Right lung (tissue), 5 donors: ENCODE measurements around the gene SLC13A4. TPM values are rescaled to one million over a fixed set of nuclear protein-coding genes. Genes with fewer than 3 reads are reported as not detected.
"Not testable (repeated sequence)": the region's sequence is repeated elsewhere in the genome, so short reads cannot be mapped to it uniquely, and the experiment has no call there.

Source experiments
- DNase-seq, 2 donors: peaks; one replicate each; pipeline ENCODE4 v3.0.0-alpha.2; 2013
- polyA plus RNA-seq, 5 donors: library from polyadenylated mRNA; unstranded; fragments of 120-200 nt; gene quantifications; one replicate each; pipeline versions ENCODE4 v1.2.1 to v1.2.3, GENCODE V29; 2013; ENCODE audit warnings: inconsistent platforms in 1 of 5, low replicate concordance in 1 of 5; ENCODE audit not compliant: insufficient read length in 5 of 5, insufficient read depth in 1 of 5

The SLC13A4 gene
- polyA plus RNA-seq, 5 donors: 3.0 to 5.9 (median 4.9) TPM

DNA sequence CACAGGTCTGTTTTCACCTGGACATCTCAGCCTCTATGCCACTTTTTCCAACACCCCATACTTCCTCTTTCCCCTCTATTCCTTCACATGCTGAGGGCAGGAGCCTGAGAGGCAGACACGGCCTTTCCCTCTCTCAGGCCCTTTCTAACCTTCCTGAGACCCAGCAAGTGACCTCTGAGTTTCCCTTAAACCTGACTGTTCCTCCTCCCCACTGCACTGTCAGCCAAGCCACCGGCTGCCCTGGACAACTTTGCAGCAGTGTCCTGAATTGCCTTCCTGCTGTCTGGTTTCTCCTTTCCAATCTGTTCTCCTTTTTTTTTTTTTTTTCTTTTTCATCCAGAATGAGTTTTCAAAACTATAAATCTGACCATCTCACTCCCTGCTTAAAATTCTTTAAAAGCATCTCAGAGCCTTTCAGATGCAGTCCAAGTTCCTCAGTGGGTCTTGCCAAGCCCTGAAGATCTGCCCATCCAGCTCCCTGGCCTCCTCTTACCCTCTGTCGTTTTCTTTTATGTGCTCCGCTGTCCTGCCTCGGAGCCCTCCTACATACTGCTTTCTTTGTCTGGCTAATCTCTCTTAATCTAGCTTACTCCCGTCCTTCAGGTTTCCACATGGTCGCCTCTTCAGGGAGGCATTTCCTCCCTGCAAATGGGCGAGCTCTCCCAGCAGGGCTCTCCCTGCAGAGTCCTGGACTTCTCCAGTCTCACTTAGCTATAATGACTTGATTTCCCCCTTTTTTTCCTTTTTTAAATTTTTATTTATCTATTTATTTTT, 30.5 kb downstream of the SLC13A4 start:
- no peak for DNase-seq

DNA sequence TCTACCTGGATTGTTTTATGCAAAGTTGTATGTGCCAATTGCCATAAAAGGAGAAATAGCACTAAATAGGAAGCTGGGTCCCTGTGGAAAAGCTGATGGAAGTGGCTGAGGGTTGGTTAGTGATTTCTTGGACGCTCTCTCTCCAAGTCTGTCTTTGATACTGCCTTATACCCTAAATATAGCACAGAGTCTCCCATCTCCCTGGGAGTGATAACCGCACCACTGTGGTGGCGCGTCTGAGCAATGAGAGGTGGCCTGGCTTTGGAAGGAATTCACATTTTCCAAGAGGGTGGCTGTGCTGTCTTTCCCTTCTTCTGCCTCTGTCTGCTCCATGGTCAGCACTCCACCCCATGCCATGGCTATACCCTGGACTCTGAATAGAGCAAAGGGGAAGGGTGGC, 34.4 kb downstream of the SLC13A4 start:
- no peak for DNase-seq

DNA sequence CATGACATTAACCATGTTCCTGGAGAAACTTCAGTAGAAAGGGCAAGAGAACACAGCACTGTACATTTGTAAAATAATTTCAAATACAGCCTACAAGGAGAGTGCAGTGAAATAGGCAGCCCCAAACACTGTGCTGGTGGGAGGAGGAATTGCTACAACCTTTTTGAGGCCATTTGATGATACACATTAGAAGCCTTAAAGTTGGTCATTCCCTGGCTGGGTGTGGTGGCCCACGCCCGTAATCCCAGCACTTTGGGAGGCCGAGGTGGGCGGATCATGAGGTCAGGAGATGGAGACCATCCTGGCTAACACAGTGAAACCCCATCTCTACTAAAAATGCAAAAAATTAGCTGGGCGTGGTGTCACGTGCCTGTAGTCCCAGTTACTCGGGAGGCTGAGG, 35.4 kb downstream of the SLC13A4 start:
- DNase-seq: not testable (repeated sequence)

DNA sequence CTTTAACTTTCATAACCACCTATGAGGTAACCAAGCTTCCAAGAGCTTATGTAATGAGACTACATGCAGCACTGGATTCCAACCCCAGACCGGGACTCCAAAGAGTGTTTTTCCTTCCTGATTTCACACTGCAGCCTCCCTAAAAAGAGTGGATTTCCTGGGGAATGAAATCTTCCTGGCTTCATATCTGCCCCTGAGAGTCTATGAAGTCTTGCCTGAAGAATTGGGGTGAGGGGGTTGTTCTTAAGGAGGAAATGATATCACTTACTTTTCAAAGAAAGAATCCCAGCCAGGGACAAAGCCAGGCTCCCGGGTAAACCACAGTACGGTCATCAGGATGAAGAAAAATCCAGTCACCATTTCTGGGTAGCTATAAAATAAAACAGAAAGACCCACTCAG, 35.9 kb downstream of the SLC13A4 start:
- no peak for DNase-seq

DNA sequence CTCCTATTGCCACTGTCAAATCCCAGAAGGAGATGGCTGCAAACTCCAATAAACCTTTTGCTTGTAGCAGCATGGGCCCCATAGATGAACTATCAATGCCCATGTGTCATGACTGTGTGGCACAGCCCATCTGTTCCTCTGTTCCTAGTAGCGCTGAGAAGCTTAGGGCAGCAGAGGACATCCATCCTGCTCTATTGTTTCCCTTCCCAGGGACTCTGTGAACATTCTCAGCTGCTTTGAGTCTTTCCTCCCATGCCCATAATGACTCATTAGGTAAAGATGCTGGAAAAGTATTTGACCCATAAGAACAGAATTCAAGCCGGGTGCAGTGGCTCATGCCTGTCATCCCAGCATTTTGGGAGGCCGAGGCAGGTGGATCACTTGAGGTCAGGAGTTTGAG, 37.4 kb downstream of the SLC13A4 start:
- no peak for DNase-seq

DNA sequence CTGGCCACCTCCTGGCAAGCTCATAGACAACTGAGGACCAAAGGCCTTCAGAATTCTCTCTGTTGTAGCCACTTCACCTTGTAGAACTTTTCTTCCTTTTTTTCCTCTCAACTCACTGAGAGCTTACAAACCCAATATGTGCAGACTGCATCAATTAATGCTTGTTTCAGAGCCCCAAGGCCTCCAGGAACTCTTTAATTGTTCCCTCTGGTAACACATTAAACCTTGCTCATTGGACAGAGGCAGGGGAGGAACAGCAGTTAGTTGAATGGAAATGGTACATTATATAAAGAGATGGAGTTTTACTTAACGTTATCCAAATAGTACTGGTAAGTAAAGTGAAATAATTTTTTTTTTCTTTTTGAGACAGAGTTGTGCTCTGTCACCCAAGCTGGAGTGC, 40.5 kb downstream of the SLC13A4 start:
- no peak for DNase-seq

DNA sequence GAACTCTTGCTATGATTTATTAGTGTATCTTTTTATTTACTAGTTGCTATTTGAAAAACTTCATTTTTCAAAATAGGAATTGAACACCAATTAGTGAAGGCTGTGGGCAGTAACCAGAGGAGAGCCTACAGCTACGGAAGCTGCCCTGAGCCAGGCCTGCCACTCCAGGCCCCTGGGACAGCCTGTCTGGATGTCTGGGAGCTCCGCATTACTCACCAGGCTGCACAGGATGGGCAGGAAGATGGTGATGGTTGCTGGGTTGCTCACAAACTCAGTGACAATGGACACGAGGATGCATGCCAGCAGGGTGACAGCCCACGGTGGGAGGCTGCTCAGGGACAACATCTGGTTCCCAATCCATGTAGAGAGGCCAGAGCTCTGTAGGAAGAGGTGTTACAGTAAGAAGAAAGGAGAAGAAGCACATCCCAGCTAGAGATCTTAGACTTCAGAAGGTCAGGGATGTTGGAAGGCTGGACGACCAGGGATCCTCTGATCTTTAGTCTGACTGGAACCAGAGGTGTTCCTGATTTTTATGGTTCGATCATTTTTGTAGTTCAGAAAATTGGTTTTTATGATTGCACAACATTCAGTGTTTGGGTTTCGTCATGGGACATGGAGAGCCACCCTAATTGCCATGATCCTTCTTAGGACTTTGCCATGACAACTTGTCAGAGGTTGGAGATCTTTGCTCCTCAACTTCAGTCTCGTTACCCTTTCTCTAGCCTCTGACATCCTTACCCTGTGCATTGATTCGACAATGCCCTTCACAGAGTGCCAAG, 42.5 kb downstream of the SLC13A4 start:
- no peak for DNase-seq

DNA sequence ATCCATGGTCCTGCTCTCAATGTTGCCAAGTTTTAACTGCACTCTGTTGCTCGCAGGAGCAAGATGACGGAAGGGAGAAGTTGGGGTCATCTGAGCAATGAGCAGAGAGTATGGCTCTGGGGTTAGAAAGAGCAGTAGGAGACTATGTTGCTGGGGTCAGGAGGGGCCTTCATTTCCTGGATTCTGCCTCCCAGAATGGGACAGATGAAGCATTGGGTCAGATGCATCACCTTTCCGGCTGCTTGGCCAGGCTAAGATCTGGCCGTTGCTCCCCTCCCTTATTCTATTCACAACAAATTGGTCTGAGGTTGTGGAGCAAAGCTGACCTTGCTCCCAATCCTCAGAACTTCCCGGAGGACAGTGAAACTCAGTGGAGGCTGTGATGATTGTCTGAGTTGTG, 43.3 kb downstream of the SLC13A4 start:
- DNase-seq: no peak

DNA sequence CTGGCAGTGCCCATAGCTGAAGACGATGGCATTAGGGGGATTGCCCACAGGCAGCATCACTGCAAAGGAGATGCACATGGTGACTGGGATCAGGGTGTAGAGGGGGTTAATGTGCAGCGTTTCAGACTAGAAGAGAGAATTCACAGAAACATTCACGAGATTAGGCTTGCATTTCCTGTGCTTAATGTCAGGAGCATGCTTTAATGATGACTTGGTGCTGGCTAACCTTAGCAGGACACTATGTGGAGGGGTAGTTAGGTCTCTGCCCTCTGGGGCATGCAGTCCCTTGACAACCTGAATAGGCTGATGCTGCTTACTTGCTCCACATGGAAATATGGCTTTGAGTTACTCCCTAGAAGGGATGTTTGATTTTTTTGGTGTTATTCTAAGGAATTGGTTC, 43.9 kb downstream of the SLC13A4 start:
- DNase-seq: no peak

DNA sequence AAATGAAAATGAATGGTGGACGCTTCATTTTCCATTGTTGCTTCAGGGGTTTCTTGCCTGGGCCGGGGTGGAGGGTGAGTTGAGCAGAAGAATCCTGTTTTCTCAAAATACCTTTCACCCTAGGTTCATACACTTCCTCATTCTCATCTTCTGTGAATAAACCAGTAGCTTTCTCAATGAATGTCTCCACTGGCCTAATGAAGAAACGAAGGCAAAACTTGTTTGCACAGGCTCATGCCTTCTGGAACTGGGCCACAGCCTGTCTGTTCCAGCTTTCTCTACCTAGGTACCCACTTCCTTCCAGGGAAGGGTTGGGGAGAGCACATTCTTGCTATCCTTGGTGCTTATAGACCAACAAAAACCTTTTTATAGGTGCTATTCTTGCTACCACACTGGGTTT, 44.4 kb downstream of the SLC13A4 start:
- DNase-seq: no peak

DNA sequence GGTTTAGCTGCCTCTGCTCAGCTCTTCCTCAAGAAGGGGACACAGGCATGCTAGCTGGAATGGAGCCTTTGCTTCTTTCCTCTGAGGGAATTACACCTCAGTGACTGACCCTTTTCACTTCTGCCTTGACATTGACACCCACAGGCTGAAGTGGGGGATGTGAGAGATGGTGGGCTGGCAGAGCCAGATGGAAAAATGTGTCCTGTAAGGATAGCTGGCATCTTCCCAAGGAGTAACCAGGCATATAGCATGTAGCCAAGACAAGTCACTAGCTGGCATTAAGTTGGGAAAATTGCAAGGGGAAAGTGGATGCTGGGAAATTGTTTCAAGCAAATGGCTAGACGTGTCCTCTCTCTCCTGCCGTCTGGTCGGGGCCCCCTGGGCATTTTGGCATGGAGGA, 45.8 kb downstream of the SLC13A4 start:
- DNase-seq: no peak

DNA sequence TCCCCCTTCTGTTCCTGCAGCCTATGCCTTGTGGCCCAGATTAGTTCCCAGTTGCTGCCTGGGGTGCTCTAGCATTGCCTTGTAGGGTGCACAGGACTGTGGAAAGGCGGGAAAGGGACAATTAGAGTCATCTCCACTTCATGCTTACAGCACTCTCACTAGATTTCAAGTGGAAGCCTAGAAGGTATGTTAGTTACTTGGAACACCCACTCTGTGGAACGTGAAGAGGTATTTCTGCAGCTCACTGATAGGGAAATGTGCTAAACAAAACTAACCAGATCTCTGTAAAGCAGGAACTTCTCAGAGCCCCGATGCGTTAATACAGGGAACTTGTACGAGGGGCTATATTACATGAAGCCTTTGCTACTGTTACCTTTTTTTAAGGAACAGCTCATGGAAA, 46.2 kb downstream of the SLC13A4 start:
- DNase-seq: no peak

DNA sequence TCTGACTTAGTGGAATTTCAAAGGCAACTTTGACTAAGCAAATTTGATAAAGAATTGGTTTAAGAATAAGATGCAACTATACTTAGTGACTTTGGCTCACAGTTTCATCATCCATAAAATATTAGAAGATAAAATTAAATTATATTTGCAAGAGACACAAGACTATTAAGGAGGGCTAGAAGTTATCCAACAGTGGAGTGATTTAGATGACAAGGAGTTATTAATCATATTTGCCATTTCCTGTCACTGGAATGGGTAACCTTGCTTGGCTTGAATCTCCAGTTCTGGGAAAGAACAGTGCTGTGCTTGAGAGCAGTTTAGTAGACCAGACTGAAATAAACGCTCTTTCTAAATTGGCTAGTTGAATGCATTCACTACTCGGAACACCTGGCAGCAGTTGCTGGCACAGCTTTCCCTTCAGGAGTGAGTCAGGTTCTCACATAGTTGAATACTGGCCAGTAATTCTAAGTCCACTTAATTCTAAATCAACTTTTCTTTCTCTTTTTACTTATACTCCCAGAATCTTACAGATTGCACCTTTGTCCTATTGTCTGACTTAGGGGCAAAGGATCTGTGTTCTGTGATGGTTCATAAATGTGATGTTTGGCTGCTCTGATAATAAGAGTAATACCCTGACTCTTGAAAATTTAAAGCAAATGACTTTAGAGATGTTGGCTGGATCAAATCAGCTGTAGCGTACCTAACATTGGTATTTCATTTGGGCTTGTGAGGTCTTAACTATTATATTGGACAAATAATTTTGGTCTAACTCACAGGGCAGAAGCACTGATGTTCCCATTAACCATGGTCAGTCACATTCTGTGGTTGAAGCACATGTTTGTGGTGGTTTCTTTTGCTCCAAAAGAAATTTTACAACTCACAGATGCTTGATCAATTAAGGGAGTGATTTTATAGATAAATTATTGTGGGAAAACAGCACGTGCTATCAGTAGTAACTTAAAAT, 49.1 kb downstream of the SLC13A4 start:
- no peak for DNase-seq

DNA sequence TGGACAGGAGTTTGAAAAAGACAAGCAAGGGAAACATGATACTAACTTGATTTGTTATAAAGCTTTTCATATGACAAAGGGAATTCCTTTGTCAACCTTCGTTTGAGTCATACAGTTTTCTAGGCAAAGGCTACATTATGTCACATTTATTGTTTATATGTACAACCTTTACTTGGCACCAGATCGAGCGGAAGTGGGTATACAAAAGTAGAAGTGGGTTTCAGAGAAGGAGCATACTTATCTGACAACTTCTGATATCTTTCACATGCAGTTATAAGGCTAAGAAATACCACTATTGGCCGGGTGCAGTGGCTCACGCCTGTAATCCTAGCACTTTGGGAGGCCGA, 54.7 kb downstream of the SLC13A4 start:
- DNase-seq: no peak

DNA sequence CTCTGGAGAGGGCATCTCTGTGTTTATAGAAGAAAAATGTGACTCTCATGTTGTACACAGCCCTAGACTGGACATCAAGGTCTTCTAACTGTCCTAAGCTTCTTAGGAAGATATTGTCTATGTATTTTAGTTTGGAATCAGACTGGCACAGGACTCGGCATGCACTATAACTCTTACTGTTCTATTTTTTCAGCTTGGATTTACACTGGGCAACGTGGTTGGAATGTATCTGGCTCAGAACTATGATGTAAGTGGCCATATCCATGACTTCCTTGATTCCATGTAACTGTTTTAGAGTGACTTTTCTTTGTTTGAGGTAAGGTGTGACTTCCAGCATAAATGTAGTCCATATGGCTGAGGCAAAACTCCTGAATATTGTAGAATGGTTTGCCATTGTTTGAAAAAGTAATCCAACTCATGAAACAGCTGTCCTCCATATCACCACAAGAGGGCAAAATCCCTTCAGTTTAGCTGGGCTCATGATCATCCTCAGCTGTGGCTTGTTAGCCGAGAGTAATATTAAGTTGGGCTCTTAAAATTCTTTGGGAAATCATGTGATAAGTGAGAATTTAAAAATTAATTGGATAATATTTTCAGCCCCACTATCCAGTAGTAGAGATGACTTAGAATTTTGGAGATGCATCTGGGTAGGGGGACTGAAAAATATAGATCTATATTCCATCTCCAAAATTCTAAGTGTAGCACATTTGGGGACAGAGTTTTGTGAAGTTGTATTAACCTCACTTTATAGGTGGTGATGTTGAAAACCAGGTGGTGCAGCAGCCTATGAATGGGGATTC, 55.2 kb downstream of the SLC13A4 start:
- no peak for DNase-seq

DNA sequence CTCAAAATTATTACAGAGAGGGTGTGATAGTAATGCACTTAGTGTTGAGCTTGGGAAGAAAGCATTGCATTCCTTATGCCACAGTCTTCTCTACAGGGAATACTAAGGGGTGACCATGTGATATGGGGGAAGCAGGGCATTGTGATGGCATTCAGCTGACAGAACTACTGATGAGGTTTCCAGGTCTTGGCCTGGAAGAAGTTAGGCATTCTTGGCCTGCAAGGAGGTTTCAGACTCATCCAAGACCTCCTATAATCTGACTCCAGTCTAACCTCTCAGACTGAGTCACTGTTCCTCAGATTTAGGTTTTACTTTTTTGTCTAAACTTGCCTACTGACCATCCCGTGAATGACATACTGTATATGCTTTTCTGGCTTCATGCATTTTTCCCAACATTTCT, 57.8 kb downstream of the SLC13A4 start:
- DNase-seq: no peak

DNA sequence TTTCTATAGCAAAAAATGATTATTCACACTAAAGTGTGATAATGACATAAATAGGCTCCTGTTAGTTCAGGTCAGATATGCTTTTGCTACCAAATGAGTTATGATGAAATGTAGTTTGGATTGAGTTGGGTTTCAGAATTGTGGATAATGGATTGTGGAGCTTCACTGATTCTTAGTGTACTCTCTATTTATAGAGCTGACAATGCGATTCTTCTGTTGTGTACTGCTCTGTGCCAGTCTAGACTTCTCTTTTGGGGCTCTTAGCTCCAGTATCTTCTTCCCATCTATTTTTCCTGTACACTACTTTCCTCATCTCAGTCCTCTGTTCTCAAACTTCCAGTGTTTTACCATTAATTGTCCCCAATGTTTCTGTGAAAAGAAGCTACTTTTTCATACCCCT, 58.2 kb downstream of the SLC13A4 start:
- DNase-seq: no peak

DNA sequence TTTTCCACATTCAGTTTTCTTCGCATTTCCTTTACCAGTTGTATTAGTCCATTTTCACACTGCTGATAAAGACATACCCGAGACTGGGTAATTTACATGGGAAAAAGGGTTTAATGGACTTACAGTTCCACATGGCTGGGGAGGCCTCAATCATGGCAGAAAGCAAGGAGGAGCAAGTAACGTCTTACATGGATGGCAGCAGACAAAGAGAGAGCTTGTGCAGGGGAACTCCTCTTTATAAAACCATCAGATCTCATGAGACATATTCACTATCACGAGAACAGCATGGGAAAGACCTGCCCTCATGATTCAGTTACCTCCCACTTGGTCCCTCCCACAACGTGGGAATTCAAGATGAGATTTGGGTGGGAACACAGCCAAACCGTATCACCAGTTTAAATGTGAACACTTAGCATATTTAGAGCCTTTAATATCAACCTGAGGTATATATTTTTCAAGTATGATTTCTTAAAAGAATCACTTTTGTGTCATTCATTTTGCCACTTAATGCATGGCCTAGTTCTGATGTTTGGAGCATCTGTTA, 59.1 kb downstream of the SLC13A4 start:
- DNase-seq: not testable (repeated sequence)

DNA sequence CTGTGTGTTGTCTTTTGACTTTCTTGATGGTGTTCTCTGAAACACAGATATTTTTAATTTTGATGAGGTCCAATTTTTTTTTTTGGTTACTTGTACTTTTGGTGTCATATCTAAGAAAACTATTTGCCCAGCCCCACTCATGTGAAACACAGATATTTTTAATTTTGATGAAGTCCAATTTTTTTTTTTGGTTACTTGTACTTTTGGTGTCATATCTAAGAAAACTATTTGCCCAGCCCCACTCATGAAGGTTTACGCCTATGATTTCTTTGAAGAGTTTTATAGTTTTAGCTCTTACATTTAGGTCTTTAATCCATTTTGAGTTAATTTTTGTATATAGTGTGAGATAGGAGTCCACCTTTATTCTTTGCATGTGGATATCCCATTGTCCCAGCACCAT, 60.4 kb downstream of the SLC13A4 start:
- DNase-seq: not testable (repeated sequence)

DNA sequence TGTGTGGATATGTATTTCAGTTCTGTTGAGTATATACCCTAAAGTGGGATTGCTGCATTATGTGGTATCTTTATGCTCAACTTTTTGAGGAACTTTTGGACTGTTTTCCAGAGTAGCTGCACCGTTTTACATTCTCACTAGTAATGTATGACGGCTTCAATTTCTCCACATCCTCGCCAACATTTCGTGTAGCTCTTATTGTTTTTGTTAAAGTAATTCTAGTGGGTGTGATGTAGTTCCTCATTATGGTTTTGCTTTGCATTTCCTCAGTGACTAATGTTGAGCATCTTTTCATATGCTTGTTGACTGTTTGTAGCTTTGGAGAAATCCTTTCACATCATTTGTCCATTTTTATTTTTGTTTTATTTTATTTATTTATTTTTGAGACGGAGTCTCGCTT, 61.1 kb downstream of the SLC13A4 start:
- DNase-seq: no peak

DNA sequence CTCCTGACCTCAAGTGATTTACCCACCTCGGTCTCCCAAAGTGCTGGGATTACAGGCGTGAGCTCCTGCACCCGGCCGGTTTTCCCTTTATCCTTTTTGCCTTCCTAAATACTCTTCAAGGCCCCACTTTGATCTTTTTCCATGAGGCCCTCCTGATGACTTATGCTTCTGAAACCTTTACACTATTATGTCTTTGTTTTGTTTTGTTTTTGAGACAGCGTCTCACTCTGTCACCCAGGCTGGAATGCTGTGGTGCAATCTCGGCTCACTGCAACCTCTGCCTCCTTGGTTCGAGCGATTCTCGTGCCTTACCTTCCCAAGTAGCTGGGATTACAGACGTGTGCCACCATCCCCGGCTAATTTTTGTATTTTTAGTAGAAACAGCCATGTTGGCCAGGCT, 61.8 kb downstream of the SLC13A4 start:
- no peak for DNase-seq
